Thyroid gland (tissue), 4 donors: ENCODE results near the gene EFCAB12.
"Not testable (repeated sequence)": the region's sequence is repeated elsewhere in the genome, so short reads cannot be mapped to it uniquely, and the experiment has no call there.

ENCODE experiments used
- CTCF ChIP-seq, 6 experiments: fragments of 200-600 bp in 3 of 6; fragments of 450-650 bp in 3 of 6; sonication (generic) in 3 of 6; IDR thresholded peaks; one replicate each; pipeline ENCODE4 v1.5.1; 2016 to 2019; ENCODE audit warnings: antibody characterized with exemption in 6 of 6, mild to moderate bottlenecking in 2 of 6, inconsistent platforms in 1 of 6, moderate library complexity in 1 of 6
- POLR2A ChIP-seq, 2 donors: fragments of 450-650 bp; IDR thresholded peaks; one replicate each; pipeline ENCODE4 v1.6.1; 2017; ENCODE audit warnings: antibody characterized with exemption in 2 of 2, mild to moderate bottlenecking in 2 of 2, moderate library complexity in 1 of 2

- TF ChIP-seq CTCF, POLR2A (IDR thresholded peaks at IDR 0.05): not testable (repeated sequence)
Observed at GRCh38 chr3:129391583-129391982, 36.9 kb downstream of the EFCAB12 start.
